RCC 7860 (cell line): Measurements from ENCODE around the gene BAX.

Experiments
- DNase-seq: peaks from one replicate; pipeline ENCODE4 v3.0.0-alpha.2; 2015; ENCODE audit warnings: low spot score
- FAIRE-seq: peaks from 2 replicates; lab custom pipeline; 2012; peaks lifted over from hg19 to GRCh38; lab: Jason Lieb, UNC

The BAX gene

GRCh38 chr19:49011194-49011593 is 56.5 kb downstream of the BAX start:
- FAIRE-seq: no peak
- DNase-seq: no peak
